HepG2 (cell line): ENCODE results near the gene SPEM2.

Experiments
- JUND ChIP-seq: sonication (generic); formaldehyde crosslinking; IDR thresholded peaks from 2 replicates; pipeline ENCODE4 v1.8.0; 2022; ENCODE audit warnings: mild to moderate bottlenecking, missing genetic modification reagents
- SMAD1 ChIP-seq: sonication (generic); formaldehyde crosslinking; IDR thresholded peaks from 2 replicates; pipeline ENCODE4 v1.4.0; 2020; ENCODE audit warnings: missing genetic modification reagents, low read depth, mild to moderate bottlenecking, borderline replicate concordance

GRCh38 chr17:7413346-7413985 is 11.9 kb upstream of the SPEM2 start:
- TF ChIP-seq JUND (CRISPR knock-in tag) = no peak
- TF ChIP-seq SMAD1 (CRISPR knock-in tag) = no peak
